ENCODE results near the gene FAF1.

FAF1 gene

DNA sequence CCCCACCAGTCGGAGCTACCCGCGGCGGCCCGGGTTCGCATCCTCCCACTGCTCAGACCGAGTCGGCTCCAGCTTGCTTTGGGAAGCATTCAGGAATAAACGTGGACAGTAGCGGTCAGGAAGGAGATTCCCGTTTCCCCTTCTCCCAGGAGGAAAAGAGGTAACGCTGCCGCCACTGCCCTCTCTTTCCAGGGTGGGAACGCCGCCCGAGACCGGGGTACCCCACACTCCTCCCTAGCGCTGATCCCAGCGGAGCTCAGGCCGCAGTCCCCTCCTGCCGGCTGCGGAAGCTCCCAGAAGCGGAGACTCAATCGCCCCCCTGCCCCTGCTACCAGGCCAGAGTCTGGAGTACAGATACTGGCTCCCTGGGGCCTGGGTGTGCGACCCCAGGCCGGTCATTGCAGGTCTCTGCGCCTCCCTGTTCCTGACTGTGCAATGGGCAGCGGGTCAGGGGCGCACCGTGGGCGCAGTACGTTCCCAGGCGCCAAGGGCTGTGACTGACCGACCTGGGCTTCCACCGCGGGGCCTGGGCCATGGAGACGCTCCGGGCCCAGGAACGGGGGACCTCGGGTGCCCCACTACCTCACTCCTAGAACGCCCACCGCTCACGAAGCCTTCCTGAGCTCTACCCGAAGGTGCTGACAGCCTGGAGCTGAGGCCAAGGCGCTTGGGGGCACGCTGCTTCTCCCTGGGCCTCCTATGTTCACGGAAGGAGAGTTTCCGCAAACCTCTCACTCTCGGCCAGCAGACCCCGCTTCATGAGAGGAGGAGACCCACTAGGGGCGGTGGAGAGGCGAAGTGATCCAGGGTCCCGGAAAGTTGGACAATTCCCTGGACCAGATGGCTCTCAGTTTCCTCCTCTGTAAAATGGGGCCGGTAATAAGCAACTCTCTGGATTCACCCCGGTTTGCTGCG lies 544.6 kb downstream of the FAF1 start:
- TF ChIP-seq, protein P1, sequence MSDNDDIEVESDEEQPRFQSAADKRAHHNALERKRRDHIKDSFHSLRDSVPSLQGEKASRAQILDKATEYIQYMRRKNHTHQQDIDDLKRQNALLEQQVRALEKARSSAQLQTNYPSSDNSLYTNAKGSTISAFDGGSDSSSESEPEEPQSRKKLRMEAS (IDR thresholded peaks at IDR 0.05), result no peak
- no peak for TF ChIP-seq EP300 (IDR thresholded peaks at IDR 0.05; ENCODE audit: borderline replicate concordance)
- TF ChIP-seq CREB1 (IDR thresholded peaks at IDR 0.05; ENCODE audit: low read depth), result no peak
- no peak for TF ChIP-seq TCF12 (IDR thresholded peaks at IDR 0.05; ENCODE audit: low read depth)
- no peak for TF ChIP-seq RAD21 (IDR thresholded peaks at IDR 0.05; ENCODE audit: low read depth)
- TF ChIP-seq NFIC (IDR thresholded peaks at IDR 0.05), result no peak
- no peak for TF ChIP-seq CEBPB (IDR thresholded peaks at IDR 0.05)
- no peak for TF ChIP-seq YY1 (IDR thresholded peaks at IDR 0.05; ENCODE audit: low read depth)
- no peak for TF ChIP-seq TAF1 (IDR thresholded peaks at IDR 0.05; ENCODE audit: low read depth)
- TF ChIP-seq FOXM1 (IDR thresholded peaks at IDR 0.05; ENCODE audit: borderline replicate concordance, low read depth), result no peak
- no peak for TF ChIP-seq EGR1 (IDR thresholded peaks at IDR 0.05)
- no peak for TF ChIP-seq ZBTB7A (IDR thresholded peaks at IDR 0.05; ENCODE audit: low read depth)
- TF ChIP-seq REST (IDR thresholded peaks at IDR 0.05; ENCODE audit: low read depth), result no peak
- no peak for TF ChIP-seq USF1 (IDR thresholded peaks at IDR 0.05)
- TF ChIP-seq TEAD4 (IDR thresholded peaks at IDR 0.05), result no peak

DNA sequence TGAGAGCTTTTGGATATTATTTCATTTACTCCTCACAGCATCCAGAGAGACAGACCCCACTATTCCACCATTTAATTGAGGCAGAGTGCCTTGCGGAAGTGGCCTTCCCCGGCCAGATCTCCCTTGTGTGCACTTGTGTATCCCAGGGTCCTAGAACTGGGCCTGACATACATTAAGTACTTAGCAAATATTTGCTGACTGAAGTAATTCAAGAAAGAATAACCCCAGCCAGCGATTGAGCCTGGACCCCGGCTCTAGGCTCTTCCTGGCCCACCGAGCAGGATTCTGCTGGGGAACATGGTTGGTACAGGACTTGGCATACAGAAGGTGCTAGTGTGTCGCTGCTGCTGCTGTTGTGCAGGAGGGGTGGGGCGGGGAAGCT lies 545.2 kb downstream of the FAF1 start:
- TF ChIP-seq EGR1 (IDR thresholded peaks at IDR 0.05) (no peak), FOXM1 (IDR thresholded peaks at IDR 0.05; ENCODE audit: borderline replicate concordance, low read depth) (no peak), TAF1 (IDR thresholded peaks at IDR 0.05; ENCODE audit: low read depth) (no peak), NFIC (IDR thresholded peaks at IDR 0.05) (no peak), TCF12 (IDR thresholded peaks at IDR 0.05; ENCODE audit: low read depth) (no peak), ZBTB7A (IDR thresholded peaks at IDR 0.05; ENCODE audit: low read depth) (no peak), TEAD4 (IDR thresholded peaks at IDR 0.05) (no peak), USF1 (IDR thresholded peaks at IDR 0.05) (no peak)
- TF ChIP-seq, protein P1 (IDR thresholded peaks at IDR 0.05), result no peak

DNA sequence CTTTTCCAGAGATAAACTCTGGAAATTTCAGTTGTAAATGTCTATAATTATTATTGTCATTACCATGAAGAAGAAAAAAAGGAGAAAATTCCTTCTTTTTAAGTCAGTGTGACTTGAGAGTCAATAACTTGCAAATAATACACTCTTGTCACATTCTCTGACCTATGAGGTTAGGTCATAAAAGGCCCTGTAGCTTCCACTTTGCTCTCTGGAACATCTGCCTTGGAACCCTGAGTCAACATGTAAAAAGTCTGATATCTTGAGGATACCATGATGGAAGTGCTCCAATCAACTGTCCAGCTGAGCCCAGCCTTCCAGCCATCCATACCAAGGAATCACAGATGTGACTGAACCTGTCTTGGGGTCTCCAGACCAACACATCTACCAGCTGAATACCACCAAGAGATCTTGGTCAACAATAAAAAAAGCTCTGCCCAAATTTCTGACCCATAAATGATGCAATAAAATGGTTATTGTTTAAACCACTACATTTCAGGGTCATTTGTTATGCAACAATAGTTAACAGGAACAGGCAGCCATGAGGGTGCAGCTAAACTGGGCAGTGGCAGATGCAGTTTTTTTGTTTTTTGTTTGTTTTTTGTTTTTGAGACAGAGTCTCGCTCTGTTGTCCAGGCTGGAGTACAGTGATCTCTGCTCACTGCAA lies 547.1 kb downstream of the FAF1 start:
- no peak for TF ChIP-seq EP300 (IDR thresholded peaks at IDR 0.05; ENCODE audit: borderline replicate concordance)
- no peak for TF ChIP-seq TCF12 (IDR thresholded peaks at IDR 0.05; ENCODE audit: low read depth)
- no peak for TF ChIP-seq FOXM1 (IDR thresholded peaks at IDR 0.05; ENCODE audit: borderline replicate concordance, low read depth)
- TF ChIP-seq USF1 (IDR thresholded peaks at IDR 0.05), result no peak

DNA sequence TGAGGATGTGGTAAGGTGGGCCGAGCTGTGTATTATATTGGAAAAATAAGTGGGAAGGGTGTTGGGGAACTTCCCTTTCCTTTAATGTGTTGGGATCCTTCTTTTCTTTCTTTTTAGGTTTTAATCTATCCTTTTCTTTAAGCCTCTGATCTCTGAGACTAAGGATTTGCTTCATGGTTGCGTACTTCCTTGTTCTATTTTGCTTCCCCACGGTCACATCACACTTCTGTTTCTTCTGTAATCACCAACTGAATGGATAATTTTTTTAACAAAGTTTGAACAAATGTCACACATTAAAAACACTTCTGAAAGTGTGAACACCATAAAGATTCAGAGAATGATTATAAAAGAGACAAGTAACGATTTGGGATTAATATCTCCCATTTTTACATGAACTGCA lies 554.3 kb downstream of the FAF1 start:
- TF ChIP-seq CREB1 (IDR thresholded peaks at IDR 0.05; ENCODE audit: low read depth), result no peak
- no peak for TF ChIP-seq TCF12 (IDR thresholded peaks at IDR 0.05; ENCODE audit: low read depth)
- TF ChIP-seq FOXM1 (IDR thresholded peaks at IDR 0.05; ENCODE audit: borderline replicate concordance, low read depth), result no peak
- TF ChIP-seq, protein P1 (IDR thresholded peaks at IDR 0.05), result no peak
- TF ChIP-seq TAF1 (IDR thresholded peaks at IDR 0.05; ENCODE audit: low read depth), result no peak
- TF ChIP-seq CEBPB (IDR thresholded peaks at IDR 0.05), result no peak
- TF ChIP-seq USF1 (IDR thresholded peaks at IDR 0.05), result no peak
- TF ChIP-seq REST (IDR thresholded peaks at IDR 0.05; ENCODE audit: low read depth), result no peak
- TF ChIP-seq EP300 (IDR thresholded peaks at IDR 0.05; ENCODE audit: borderline replicate concordance), result no peak
- TF ChIP-seq NFIC (IDR thresholded peaks at IDR 0.05), result no peak
- TF ChIP-seq YY1 (IDR thresholded peaks at IDR 0.05; ENCODE audit: low read depth), result no peak
- no peak for TF ChIP-seq RAD21 (IDR thresholded peaks at IDR 0.05; ENCODE audit: low read depth)
- TF ChIP-seq TEAD4 (IDR thresholded peaks at IDR 0.05), result no peak
- no peak for TF ChIP-seq EGR1 (IDR thresholded peaks at IDR 0.05)
- no peak for TF ChIP-seq ZBTB7A (IDR thresholded peaks at IDR 0.05; ENCODE audit: low read depth)
